OCI-LY1 (cell line): ENCODE measurements around the gene CARD11.
"Not testable (repeated sequence)": the region's sequence is repeated elsewhere in the genome, so short reads cannot be mapped to it uniquely, and the experiment has no call there.

Experiments used
- H2AFZ ChIP-seq: fragments of 200-600 bp; sonication (generic), shearing (Covaris generic); 2 replicates; pipeline ENCODE4 v1.6.0; 2014; ENCODE audit warnings: antibody characterized with exemption, mild to moderate bottlenecking, low read length
- H3F3A ChIP-seq: fragments of 200-600 bp; sonication (generic), shearing (Covaris generic); 2 replicates; pipeline ENCODE4 v1.6.0; 2014; ENCODE audit warnings: mild to moderate bottlenecking, antibody characterized with exemption, low read length, moderate library complexity; ENCODE audit not compliant: insufficient read depth
- H3K27ac ChIP-seq: fragments of 200-600 bp; sonication (generic); 2 replicates; pipeline ENCODE4 v1.5.1; 2014; ENCODE audit warnings: low read length, mixed run types, mild to moderate bottlenecking, low read depth; ENCODE audit not compliant: poor library complexity, severe bottlenecking
- H3K27me3 ChIP-seq: fragments of 200-600 bp; sonication (generic); 2 replicates; pipeline ENCODE4 v1.6.0; 2014; ENCODE audit warnings: antibody characterized with exemption, mild to moderate bottlenecking, low read length, moderate library complexity; ENCODE audit not compliant: insufficient read depth
- H3K36me3 ChIP-seq: fragments of 200-600 bp; sonication (generic); 2 replicates; pipeline ENCODE4 v1.6.1; 2014; ENCODE audit warnings: mild to moderate bottlenecking, antibody characterized with exemption, low read length, moderate library complexity, mixed read lengths; ENCODE audit not compliant: insufficient read depth
- H3K4me1 ChIP-seq: fragments of 200-600 bp; sonication (generic); 2 replicates; pipeline ENCODE4 v1.5.1; 2014; ENCODE audit warnings: mild to moderate bottlenecking, low read length, moderate library complexity; ENCODE audit not compliant: insufficient read depth, severe bottlenecking
- H3K4me2 ChIP-seq: fragments of 200-600 bp; sonication (generic), shearing (Covaris generic); 2 replicates; pipeline ENCODE4 v1.6.1; 2014; ENCODE audit warnings: low read length
- H3K4me3 ChIP-seq: fragments of 200-600 bp; sonication (generic); 2 replicates; pipeline ENCODE4 v1.5.1; 2014; ENCODE audit warnings: low read length, low read depth, mild to moderate bottlenecking, mixed read lengths; ENCODE audit not compliant: poor library complexity, severe bottlenecking
- H3K79me2 ChIP-seq: fragments of 200-600 bp; shearing (Covaris generic); 2 replicates; pipeline ENCODE4 v1.6.1; 2016; ENCODE audit warnings: mixed run types, low read length, mixed read lengths; ENCODE audit not compliant: insufficient read depth
- H3K9ac ChIP-seq: fragments of 200-600 bp; sonication (generic), shearing (Covaris generic); 2 replicates; pipeline ENCODE4 v1.6.1; 2014; ENCODE audit warnings: mild to moderate bottlenecking, low read length, mixed read lengths
- H3K9me2 ChIP-seq: fragments of 200-600 bp; sonication (generic), shearing (Covaris generic); 2 replicates; pipeline ENCODE4 v1.6.1; 2014; ENCODE audit warnings: low read depth, mild to moderate bottlenecking, low read length, mixed read lengths
- H3K9me3 ChIP-seq: fragments of 200-600 bp; shearing (Covaris generic); 2 replicates; pipeline ENCODE4 v1.6.1; 2014; ENCODE audit warnings: low read length, mixed read lengths
- H4K20me1 ChIP-seq: fragments of 200-600 bp; sonication (generic), shearing (Covaris generic); 2 replicates; pipeline ENCODE4 v1.6.0; 2016; ENCODE audit warnings: mild to moderate bottlenecking, low read length; ENCODE audit not compliant: insufficient read depth
- EZH2 ChIP-seq: fragments of 200-600 bp; sonication (generic), shearing (Covaris generic); IDR thresholded peaks from 2 replicates; pipeline ENCODE4 v1.8.0; 2017; ENCODE audit warnings: borderline replicate concordance, mixed run types, mild to moderate bottlenecking, antibody characterized with exemption, low read length, moderate library complexity, mixed read lengths
- TF ChIP-seq, protein P1 (sequence below): fragments of 200-600 bp; sonication (generic), shearing (Covaris generic); IDR thresholded peaks from 2 replicates; pipeline ENCODE4 v1.5.1; 2017; ENCODE audit warnings: mild to moderate bottlenecking, antibody characterized with exemption, low read length, moderate library complexity, mixed read lengths

The CARD11 gene

DNA sequence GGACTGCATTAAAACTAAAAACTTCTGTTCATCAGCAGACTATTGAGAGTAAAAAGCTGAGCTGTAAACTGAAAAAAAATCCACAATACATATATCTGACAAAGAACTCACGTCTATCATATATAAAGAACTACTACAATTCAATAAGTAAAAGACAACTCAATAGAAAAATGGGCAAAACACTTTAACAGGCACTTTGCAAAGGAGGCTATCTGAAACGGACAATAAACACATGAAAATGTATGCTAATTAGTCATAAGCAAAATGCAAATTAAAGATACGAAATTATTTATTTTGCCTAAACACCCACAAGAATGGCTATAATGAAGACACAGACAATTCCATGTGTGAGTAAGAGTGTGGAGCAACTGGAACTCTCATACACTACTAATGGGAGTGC lies 18.1 kb downstream of the CARD11 start:
- Histone ChIP-seq H3F3A (no peaks in the 10 kb centered on the region), H3K4me1 (no peaks in the 10 kb centered on the region), H3K27me3 (no peaks in the 10 kb centered on the region), H3K79me2 (peaks cover 12% of the 10 kb centered on the region; the same call in 1 of the 2 replicates), H3K27ac (no peak overlapping the region), H3K4me2 (no peak overlapping the region), H2AFZ (no peak overlapping the region), H3K9me2 (no peaks in the 10 kb centered on the region), H3K9me3 (peaks cover 23% of the 10 kb centered on the region), H3K9ac (no peak overlapping the region), H3K4me3 (no peak overlapping the region), H3K36me3 (peaks cover 40% of the 10 kb centered on the region), H4K20me1 (no peaks in the 10 kb centered on the region)
- no peak for TF ChIP-seq EZH2
- TF ChIP-seq, protein P1, sequence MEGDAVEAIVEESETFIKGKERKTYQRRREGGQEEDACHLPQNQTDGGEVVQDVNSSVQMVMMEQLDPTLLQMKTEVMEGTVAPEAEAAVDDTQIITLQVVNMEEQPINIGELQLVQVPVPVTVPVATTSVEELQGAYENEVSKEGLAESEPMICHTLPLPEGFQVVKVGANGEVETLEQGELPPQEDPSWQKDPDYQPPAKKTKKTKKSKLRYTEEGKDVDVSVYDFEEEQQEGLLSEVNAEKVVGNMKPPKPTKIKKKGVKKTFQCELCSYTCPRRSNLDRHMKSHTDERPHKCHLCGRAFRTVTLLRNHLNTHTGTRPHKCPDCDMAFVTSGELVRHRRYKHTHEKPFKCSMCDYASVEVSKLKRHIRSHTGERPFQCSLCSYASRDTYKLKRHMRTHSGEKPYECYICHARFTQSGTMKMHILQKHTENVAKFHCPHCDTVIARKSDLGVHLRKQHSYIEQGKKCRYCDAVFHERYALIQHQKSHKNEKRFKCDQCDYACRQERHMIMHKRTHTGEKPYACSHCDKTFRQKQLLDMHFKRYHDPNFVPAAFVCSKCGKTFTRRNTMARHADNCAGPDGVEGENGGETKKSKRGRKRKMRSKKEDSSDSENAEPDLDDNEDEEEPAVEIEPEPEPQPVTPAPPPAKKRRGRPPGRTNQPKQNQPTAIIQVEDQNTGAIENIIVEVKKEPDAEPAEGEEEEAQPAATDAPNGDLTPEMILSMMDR: no peak

DNA sequence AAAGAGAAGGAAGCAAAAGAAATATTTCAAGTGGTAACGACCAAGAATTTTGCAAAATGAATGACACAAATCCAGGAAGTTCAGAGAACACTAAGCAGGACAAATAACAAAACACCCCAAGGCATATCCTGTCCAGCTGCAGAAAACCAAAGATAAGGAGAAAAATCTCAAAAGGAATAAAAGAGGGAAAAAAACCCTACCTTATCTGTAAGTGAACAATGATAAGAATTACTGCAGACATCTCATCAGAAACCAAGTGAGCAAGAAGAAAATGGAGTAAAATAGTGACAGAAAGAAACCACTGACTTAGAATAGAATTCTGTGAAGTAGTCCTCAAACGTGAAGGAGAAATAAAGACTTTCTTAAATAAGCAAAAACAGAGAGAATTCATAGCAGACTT lies 21.8 kb downstream of the CARD11 start:
- no peak overlapping the region for H3K9ac ChIP-seq
- peaks cover 53% of the 10 kb centered on the region for H3K36me3 ChIP-seq
- H3K9me3 ChIP-seq: peaks cover 30% of the 10 kb centered on the region
- TF ChIP-seq, protein P1: no peak
- TF ChIP-seq EZH2: no peak
- no peaks in the 10 kb centered on the region for H4K20me1 ChIP-seq
- no peaks in the 10 kb centered on the region for H3K9me2 ChIP-seq
- no peaks in the 10 kb centered on the region for H3F3A ChIP-seq
- H3K4me1 ChIP-seq: no peaks in the 10 kb centered on the region
- H2AFZ ChIP-seq: no peak overlapping the region
- no peaks in the 10 kb centered on the region for H3K27me3 ChIP-seq
- no peak overlapping the region for H3K27ac ChIP-seq
- peaks cover 19% of the 10 kb centered on the region; the same call in 1 of the 2 replicates for H3K79me2 ChIP-seq
- H3K4me3 ChIP-seq: no peak overlapping the region
- no peak overlapping the region for H3K4me2 ChIP-seq

DNA sequence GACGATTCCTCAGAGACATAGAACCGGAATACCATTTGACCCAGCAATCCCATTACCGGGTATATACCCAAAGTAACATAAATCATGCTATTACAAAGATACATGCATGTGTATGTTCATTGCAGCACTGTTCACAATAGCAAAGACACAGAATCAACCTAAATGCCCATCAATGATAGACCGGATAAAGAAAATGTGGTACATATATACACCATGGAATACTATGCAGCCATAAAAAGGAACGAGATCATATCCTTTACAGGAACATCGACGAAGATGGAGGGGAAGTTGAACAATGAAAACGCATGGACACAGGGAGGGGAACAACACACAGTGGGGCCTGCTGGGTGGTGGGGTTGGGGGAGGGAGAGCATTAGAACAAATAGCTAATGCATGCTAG lies 22.4 kb downstream of the CARD11 start:
- H3K27me3 ChIP-seq, H3K27ac ChIP-seq, H3K4me2 ChIP-seq, H3K9ac ChIP-seq, H2AFZ ChIP-seq, H3K4me3 ChIP-seq, H3F3A ChIP-seq, H4K20me1 ChIP-seq, H3K4me1 ChIP-seq, H3K9me2 ChIP-seq: not testable (repeated sequence)
- Histone ChIP-seq H3K79me2 (peaks cover 19% of the 10 kb centered on the region; the same call in 1 of the 2 replicates), H3K9me3 (peaks cover 29% of the 10 kb centered on the region), H3K36me3 (peaks cover 54% of the 10 kb centered on the region)

DNA sequence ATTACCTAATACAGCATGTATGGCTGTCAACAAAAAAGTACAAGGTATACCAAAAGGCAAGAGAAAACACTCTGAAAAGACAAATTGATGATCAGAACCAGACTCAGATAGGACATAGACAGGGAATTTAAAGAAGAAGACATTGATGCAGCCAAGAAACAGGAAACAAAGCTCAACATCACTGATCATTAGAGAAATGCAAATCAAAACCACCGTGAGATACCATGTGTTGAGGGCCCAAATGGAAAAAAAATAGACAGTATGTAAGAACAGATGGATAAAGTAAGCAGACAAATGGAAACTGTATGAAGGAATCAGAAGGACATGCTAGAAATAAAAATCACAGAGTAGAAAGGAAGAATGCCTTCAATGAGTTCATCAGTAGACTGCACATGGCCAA lies 23.3 kb downstream of the CARD11 start:
- peaks cover 23% of the 10 kb centered on the region for H3K9me3 ChIP-seq
- no peak overlapping the region for H3K4me3 ChIP-seq
- H3K27ac ChIP-seq: no peak overlapping the region
- H3K79me2 ChIP-seq: peaks cover 19% of the 10 kb centered on the region; the same call in 1 of the 2 replicates
- H4K20me1 ChIP-seq: no peaks in the 10 kb centered on the region
- H3K9me2 ChIP-seq: no peaks in the 10 kb centered on the region
- no peaks in the 10 kb centered on the region for H3K4me1 ChIP-seq
- no peak overlapping the region for H2AFZ ChIP-seq
- TF ChIP-seq EZH2: no peak
- TF ChIP-seq, protein P1: no peak
- no peaks in the 10 kb centered on the region for H3K27me3 ChIP-seq
- H3K9ac ChIP-seq: no peak overlapping the region
- H3K4me2 ChIP-seq: no peak overlapping the region
- H3F3A ChIP-seq: no peaks in the 10 kb centered on the region
- peaks cover 50% of the 10 kb centered on the region for H3K36me3 ChIP-seq
